ENCODE results near the gene ZNF467. TPM values are rescaled to one million over a fixed set of nuclear protein-coding genes. Genes with fewer than 3 reads are reported as not detected.

ZNF467 gene
- polyA plus RNA-seq, 3 donors = 23.0 to 23.9 (median 23.0) TPM

GRCh38 chr7:149729983-149730801 is 43.2 kb downstream of the ZNF467 start:
- DNase-seq (ENCODE audit: low read depth in 3 of 3, low spot score in 2 of 3) = no peak

DNA sequence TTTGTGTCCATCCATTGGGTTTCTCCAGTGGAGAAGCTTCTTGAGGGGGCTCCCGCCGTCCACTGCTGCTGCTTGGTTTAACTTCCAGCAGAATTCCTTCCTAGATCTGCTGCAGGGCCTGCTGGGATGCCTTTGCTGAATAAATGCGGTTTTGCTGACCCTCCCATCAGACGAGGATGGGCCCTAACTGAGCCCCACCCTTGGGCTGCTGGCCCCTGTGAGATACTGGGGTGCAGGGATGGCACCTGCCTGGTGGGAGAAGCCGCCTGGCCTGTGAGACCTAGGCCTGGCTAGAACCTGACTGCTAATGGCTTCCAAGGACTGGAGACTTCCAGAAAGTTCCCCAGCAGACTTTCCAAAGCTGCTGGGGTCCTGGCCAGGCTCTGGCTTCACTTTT is 43.8 kb downstream of the ZNF467 start:
- DNase-seq (ENCODE audit: low read depth in 3 of 3, low spot score in 2 of 3) = no peak

DNA sequence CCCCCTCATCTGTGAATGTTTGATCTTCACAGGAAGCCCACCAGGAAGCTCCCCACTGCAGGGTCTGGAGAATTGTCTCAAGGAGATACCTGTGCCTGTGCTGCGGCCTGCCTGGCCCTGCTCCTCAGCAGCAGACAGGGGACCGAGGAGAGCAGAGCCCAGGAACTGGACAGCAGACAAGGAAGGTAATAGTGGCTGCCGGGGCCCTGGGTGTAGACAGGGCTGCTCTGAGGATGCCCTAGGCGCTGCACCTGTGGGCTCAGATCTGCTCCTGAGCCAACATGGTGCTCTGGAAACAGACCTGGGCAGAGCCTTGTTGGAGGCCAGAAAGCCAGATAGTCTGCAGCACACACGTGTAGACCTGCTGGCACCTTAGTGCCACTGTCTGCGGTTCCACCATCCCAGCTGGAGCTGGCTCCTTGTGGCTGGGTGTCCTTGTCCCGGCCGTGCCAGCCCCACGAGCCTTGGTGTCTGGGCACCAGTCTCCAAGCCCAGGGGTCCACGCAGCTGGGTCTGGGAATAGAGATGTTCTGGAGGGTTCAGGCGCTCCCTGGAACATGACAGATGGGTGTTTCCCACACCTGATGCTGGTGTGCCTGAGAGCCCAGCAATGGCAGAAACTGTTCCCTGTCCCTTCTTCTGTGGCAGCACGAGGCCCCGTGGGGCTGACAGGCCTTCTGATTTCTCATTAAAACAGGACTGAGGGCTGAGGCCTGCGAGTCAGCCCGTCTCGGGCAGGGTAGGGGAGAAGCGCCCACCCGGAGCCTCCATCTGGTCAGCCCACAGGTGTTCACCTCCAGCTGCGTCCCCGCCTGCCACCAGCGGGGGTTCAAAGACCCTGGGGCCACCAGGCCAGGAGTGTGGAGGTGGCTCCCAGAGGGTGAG is 44.7 kb downstream of the ZNF467 start:
- DNase-seq (ENCODE audit: low read depth in 3 of 3, low spot score in 2 of 3) = no peak

- DNase-seq (ENCODE audit: low read depth in 3 of 3, low spot score in 2 of 3) = no peak
Observed at GRCh38 chr7:149727899-149728476, 45.4 kb downstream of the ZNF467 start.

DNA sequence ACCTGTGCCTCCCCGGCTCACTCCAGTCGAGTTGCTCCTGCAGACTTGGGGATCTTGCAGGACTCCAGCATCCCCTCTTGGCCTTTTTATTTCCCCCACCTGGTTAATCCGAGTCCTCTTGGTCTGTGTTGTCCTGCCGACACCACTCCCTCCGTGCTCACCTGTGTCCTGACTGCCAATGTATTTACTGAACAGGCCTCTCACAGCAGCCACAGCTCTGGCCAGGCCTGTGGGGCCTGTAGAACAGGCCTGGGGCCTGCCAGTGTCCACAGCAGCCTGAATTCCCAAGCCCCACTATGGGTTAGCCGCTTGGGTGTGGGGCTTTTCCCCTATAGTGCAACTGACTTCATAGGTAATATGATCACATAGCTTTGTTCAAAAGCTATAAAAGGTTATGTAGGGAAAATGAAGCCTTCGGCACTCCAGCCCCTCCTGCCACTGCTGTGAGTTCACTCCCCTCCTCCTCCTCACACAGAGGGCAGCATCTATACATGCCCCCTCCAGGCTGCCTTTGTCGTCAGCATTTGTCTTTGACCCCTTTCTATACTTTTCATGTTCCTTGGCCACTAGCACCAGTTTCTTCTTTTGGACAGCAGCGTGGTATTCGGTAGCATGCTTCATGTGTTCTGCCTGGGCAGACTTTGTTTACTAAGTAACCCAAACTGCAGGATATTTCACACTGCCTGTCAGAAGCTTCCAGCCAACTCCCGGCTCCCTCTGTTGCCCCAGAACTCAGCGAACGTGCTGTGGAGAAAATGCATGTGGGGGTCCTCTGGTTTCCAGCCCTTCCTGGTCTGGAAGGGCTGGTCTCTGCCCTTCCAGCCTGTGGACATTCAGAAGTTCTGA is 46.1 kb downstream of the ZNF467 start:
- no peak for DNase-seq (ENCODE audit: low read depth in 3 of 3, low spot score in 2 of 3)

- DNase-seq (ENCODE audit: low read depth in 3 of 3, low spot score in 2 of 3) = no peak
Observed at GRCh38 chr7:149725916-149726315, 47.5 kb downstream of the ZNF467 start.

GRCh38 chr7:149725426-149725821 is 48.0 kb downstream of the ZNF467 start:
- DNase-seq (ENCODE audit: low read depth in 3 of 3, low spot score in 2 of 3) = no peak

- DNase-seq (ENCODE audit: low read depth in 3 of 3, low spot score in 2 of 3) = no peak
Observed at GRCh38 chr7:149724661-149725425, 48.5 kb downstream of the ZNF467 start.

GRCh38 chr7:149723795-149724495 is 49.4 kb downstream of the ZNF467 start:
- no peak for DNase-seq (ENCODE audit: low read depth in 3 of 3, low spot score in 2 of 3)

DNA sequence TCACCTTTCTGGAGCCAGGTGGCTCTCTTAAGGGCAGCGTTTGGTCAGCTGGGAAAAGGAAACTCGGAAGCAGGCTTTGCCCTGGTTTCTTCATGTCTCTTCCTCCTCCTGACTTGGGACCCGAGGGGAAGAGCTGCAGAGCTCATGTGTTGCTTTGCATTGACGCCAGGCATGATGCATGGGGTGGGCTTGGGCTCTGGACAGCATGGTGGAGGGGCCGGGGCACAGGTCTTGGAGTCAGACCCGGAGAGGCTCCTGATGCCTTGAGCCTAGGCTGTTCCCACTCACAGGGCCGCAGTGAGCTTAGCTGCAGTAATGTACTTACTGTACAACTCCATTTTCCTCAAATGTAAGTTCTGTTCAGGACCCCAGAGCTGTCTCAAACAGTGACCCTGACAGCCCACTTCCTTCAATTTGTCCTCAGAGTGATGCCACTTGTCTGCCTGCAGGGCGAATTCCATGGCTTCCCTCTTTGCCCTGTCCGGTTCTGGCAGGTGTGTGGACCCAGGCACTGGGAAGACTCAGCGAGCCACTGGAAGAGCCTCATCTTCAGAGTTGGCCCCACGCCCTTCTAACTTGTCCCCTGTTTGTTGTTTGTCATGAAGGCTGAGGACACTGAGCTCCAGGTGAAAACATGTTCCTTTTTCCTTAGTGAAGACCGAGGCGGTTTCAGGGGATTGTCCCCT is 50.2 kb downstream of the ZNF467 start:
- DNase-seq (ENCODE audit: low read depth in 3 of 3, low spot score in 2 of 3) = no peak

DNA sequence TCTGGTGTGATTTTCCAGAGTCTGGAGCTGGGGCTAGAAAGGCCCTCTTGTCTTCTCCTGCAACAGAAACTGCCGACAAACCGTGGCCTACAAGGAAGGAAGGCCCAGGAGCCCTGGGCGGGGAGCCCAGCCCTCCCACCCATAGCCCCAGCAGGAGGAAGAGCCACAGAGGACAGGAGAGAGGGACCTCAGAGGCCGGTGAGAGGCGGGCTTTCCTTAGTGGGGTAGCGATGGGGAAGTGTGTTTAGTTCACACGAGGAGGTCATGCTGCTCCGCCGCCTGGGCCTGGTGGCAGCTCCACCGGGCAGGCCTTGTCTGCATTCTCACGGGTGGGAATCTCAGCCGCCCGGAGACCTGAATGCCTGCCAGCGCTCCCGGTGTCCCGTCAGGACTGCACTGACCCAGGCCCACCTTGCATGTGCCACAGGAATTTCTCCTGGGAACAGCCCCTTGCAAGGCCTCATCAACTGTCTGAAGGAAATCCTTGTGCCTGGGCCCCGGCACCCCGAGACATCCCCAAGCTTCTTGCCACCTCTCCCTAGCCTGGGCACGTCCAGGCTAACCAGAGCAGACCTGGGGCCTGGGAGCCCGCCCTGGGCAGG is 50.9 kb downstream of the ZNF467 start:
- DNase-seq (ENCODE audit: low read depth in 3 of 3, low spot score in 2 of 3) = no peak

GRCh38 chr7:149721084-149721601 is 52.2 kb downstream of the ZNF467 start:
- DNase-seq (ENCODE audit: low read depth in 3 of 3, low spot score in 2 of 3) = no peak

GRCh38 chr7:149720372-149721083 is 52.9 kb downstream of the ZNF467 start:
- DNase-seq (ENCODE audit: low read depth in 3 of 3, low spot score in 2 of 3) = no peak

- DNase-seq (ENCODE audit: low read depth in 3 of 3, low spot score in 2 of 3) = no peak
Observed at GRCh38 chr7:149719912-149720335, 53.5 kb downstream of the ZNF467 start.

DNA sequence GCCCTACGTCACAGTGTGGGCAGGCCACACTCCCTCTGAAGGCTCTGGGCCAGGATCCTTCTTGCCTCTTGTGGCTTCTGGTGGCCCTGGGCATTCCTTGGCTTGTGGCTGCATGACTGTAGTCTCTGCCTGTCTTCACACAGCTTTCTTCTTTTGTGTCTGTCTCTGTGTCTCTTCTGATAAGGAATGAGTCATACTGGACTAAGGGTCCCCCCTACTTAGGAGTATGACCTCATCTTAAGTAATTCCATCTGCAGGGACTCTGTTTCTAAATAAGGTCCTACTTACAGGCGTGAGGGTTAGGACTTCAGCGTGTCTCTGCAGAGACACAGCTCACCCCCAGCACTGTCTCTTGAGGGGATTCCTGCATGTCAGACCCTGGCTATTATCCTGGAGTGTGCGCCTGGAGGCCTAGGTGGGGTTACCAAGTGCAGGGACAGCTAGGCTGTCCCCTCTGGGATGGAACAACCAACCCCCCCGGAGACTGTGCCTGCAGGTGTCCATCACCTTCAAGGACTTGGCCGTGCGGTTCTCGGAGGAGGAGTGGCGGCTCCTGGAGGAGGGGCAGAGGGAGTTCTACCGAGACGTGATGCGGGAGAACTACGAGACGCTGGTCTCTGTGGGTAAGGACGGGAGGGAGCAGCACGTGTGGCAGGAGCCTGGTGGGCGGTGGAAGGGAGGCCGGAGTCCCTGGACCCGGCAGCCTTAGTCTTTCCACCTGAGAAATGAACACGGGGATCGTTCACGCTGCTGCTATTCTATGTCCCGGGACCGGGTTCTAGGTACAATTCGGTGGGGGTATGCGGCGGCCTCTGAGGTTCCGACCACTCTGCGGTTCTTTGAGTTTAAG is 54.1 kb downstream of the ZNF467 start:
- no peak for DNase-seq (ENCODE audit: low read depth in 3 of 3, low spot score in 2 of 3)

GRCh38 chr7:149718730-149719049 is 54.7 kb downstream of the ZNF467 start:
- no peak for DNase-seq (ENCODE audit: low read depth in 3 of 3, low spot score in 2 of 3)

Measured in right renal cortex interstitium (tissue), 3 donors.